Measurements from ENCODE around the gene CBX6.

GRCh38 chr22:38881997-38882879 is 10.2 kb upstream of the CBX6 start:
- TF ChIP-seq CTCF (conservative IDR thresholded peaks at IDR 0.05; ENCODE audit: low read depth, low read length) (no peak), EZH2 (IDR thresholded peaks at IDR 0.05; ENCODE audit: borderline replicate concordance, low read depth, low read length, poor library complexity, severe bottlenecking) (no peak)

All from A673 (cell line).